IPS-18c (cell line): ENCODE data around the gene FGF1.

Source experiments
- H3K4me3 ChIP-seq: 2 replicates; pipeline ENCODE4 v1.7.0; 2013; ENCODE audit warnings: low read depth, mild to moderate bottlenecking, low read length, moderate library complexity; ENCODE audit not compliant: insufficient read depth
- H3K9me3 ChIP-seq: one replicate; pipeline ENCODE4 v1.6.1; 2013; ENCODE audit warnings: mild to moderate bottlenecking, low read length, moderate library complexity; ENCODE audit not compliant: control insufficient read depth, insufficient read depth

Gene FGF1

GRCh38 chr5:142585451-142585850 is 100.4 kb downstream of the FGF1 start:
- no peak overlapping the region for H3K4me3 ChIP-seq
- H3K9me3 ChIP-seq = no peaks in the 10 kb centered on the region

GRCh38 chr5:142584891-142585290 is 101.0 kb downstream of the FGF1 start:
- no peak overlapping the region for H3K4me3 ChIP-seq
- H3K9me3 ChIP-seq = no peaks in the 10 kb centered on the region

DNA sequence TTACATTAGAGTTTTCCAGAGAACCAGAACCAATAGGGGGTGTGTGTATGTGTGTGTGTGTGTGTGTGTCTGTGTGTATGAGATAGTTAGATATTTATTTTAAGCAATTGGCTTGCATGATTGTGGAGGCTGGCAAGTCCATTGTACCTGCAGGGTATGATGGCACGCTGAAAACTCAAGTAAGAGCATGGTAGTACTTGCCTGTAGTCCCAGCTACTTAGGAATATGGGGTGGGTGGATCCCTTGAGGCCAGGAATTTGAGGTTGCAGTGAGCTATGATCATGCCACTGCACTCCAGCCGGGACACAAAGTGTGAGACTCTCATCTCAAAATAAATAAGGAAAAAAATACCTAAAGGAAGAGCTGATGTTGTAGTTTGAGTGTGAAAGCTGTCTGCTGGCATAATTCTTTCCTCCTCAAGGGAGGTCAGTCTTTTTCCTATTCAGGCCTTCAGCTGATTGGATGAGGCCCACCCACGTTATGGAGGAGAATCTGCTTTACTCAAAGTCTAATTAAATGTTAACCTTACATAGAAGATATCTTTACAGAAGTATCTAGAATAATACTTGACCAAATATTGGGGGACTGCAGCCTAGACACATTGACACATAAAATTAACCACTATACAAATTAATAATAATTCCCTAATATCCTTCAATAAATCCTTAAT is 107.6 kb downstream of the FGF1 start:
- Histone ChIP-seq H3K4me3 (no peak overlapping the region), H3K9me3 (no peaks in the 10 kb centered on the region)

DNA sequence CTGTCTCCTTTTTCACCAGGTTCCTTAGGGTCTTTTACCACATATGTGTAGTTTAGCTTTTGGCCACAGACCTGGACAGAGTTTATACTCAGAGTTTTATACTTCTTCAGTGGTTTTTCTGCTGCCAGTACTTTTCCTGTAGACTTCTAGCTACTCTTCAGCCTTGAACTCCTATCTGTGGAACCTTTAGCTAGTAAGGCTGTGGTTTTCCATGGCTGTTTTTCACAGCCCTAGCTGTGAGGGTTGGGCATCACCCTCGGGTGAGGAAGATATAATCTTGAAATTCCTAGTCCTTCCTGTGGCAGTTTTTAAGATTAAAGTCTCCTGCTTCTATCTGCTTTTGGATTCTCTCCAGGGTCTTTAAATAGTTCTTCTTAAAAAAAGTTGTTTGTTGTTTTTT is 109.1 kb downstream of the FGF1 start:
- no peaks in the 10 kb centered on the region for H3K9me3 ChIP-seq
- H3K4me3 ChIP-seq = no peak overlapping the region

DNA sequence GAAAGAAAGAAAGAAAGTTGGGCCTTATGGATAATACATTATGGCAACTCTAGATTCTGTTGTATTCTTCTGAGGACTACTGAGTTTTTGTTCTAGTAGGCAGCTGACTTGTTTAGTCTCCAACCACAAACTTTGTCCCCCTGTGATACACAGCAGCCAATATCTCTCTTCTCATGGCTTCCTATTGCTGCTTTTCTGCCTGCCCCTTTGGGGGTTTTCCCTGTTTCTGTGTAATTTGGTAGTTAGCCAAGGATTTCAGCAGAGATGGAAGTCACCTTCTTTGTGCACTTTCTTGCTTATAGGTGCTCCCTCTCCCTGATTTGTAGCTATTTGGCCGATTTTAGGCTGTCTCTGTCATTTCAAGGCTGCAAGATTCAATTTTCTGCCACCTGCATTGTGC is 109.6 kb downstream of the FGF1 start:
- Histone ChIP-seq H3K4me3 (no peak overlapping the region), H3K9me3 (no peaks in the 10 kb centered on the region)

GRCh38 chr5:142572006-142572405 is 113.9 kb downstream of the FGF1 start:
- no peak overlapping the region for H3K4me3 ChIP-seq
- no peaks in the 10 kb centered on the region for H3K9me3 ChIP-seq

DNA sequence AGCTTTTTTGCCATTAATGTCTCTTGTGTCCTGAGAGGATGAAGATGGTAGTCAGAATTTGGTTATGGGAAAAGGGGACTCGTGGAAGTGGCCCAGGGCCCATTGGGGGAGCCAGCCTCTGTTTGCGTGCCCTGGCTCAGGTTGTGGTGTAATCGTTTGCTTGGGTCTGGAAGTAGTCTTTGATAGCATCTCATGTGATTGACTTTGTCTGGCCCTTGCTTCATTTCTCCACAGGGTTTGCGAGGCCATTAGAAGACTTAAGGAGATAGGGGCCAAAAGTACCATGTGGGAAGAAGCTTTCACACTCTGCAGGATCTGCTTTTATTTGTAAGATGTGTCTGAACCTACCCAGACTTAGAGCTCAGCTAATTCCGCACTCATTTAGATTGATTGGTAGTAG is 114.5 kb downstream of the FGF1 start:
- Histone ChIP-seq H3K4me3 (no peak overlapping the region), H3K9me3 (no peaks in the 10 kb centered on the region)

GRCh38 chr5:142569905-142570304 is 116.0 kb downstream of the FGF1 start:
- no peaks in the 10 kb centered on the region for H3K9me3 ChIP-seq
- no peak overlapping the region for H3K4me3 ChIP-seq

DNA sequence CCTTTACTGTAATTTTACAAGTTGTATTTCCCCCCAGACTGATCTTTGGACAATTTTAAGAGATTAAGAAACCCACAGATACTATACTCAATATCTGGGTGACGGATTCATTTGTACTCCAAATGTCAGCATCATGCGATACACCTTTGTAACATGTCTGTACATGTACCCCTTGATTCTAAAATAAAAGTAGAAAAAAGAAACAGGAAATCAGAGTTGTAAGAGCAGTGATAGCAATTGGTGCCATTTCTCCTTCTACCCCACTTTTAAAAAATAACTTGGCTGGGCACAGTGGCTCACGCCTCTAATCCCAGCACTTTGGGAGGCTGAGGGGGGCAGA is 116.9 kb downstream of the FGF1 start:
- Histone ChIP-seq H3K9me3 (no peaks in the 10 kb centered on the region), H3K4me3 (no peak overlapping the region)

GRCh38 chr5:142568283-142568995 is 117.5 kb downstream of the FGF1 start:
- Histone ChIP-seq H3K9me3 (no peaks in the 10 kb centered on the region), H3K4me3 (no peak overlapping the region)

GRCh38 chr5:142561486-142562097 is 124.3 kb downstream of the FGF1 start:
- Histone ChIP-seq H3K9me3 (no peaks in the 10 kb centered on the region), H3K4me3 (no peak overlapping the region)

GRCh38 chr5:142561029-142561428 is 124.9 kb downstream of the FGF1 start:
- no peaks in the 10 kb centered on the region for H3K9me3 ChIP-seq
- no peak overlapping the region for H3K4me3 ChIP-seq

DNA sequence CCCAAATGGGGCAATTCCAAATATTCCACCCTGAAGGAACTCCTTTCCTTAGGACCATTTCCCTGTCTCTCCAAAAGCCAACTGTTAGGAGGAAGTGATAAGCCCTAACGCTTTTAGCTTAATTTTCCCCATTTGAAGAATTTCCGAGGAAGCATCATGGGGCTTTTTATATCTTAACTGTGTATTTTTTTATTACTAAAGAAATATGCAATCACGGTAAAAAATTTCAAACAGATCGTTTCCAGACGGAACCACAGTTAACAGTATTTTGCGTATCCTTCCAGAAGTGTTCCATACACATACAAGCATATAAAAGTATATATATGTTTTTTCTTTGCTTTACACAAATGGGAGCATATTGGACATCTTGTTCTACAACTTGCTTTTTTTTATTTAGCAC is 133.8 kb downstream of the FGF1 start:
- H3K4me3 ChIP-seq = peak overlapping the region; percentile 46; the same call in 1 of the 2 replicates
- H3K9me3 ChIP-seq = no peaks in the 10 kb centered on the region

GRCh38 chr5:142551338-142552067 is 134.4 kb downstream of the FGF1 start:
- H3K4me3 ChIP-seq = peak overlapping the region; percentile 46; the same call in 1 of the 2 replicates
- no peaks in the 10 kb centered on the region for H3K9me3 ChIP-seq

- Histone ChIP-seq H3K9me3 (no peaks in the 10 kb centered on the region), H3K4me3 (no peak overlapping the region)
These were observed 135.4 kb downstream of the FGF1 start for GRCh38 chr5:142550471-142550870.

- Histone ChIP-seq H3K4me3 (no peak overlapping the region), H3K9me3 (no peaks in the 10 kb centered on the region)
These were observed 136.1 kb downstream of the FGF1 start for GRCh38 chr5:142549834-142550233.

DNA sequence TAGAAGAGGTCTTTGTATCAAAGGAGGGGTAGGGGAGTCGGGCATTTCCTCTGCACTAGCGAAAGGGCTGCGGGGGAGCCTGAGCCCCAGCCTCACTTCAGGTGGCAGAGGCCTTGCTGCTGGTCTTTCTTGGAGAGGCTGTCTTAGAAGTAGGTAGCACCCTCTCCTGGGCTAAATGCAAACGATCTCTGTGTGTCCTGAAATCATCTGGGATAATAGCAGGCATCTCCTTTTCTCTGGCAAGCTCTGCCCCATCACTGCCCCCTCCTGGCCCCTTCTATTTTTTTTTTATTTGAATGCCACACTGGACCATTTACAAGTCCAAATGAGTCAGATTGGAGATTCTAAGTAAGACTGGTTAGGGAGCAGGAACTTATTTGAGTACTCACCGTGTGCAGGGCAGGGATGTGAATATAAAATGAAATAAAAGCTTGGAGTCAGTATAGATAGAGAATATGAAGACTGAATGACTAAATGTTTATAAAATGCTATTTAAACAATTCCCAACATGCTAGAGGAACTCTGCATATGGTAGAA is 137.1 kb downstream of the FGF1 start:
- Histone ChIP-seq H3K4me3 (no peak overlapping the region), H3K9me3 (no peaks in the 10 kb centered on the region)
